Measurements from ENCODE around the gene CNN2.

The CNN2 gene

GRCh38 chr19:1085676-1086442 lies 59.5 kb downstream of the CNN2 start:
- Histone ChIP-seq H3K27ac (ENCODE audit: poor library complexity, severe bottlenecking) (no peak overlapping the region), H3K4me1 (ENCODE audit: insufficient read depth, poor library complexity, severe bottlenecking) (peaks cover 3% of the 10 kb centered on the region), H3K9me3 (ENCODE audit: severe bottlenecking) (no peaks in the 10 kb centered on the region), H3K27me3 (ENCODE audit: insufficient read depth, poor library complexity, severe bottlenecking) (no peaks in the 10 kb centered on the region), H3K4me3 (ENCODE audit: severe bottlenecking) (no peak overlapping the region), H3K36me3 (ENCODE audit: low read depth) (peaks cover 24% of the 10 kb centered on the region)
- DNase-seq (ENCODE audit: low spot score) (peak; percentile 48), ATAC-seq (ENCODE audit: low read depth) (no peak)
- no peak for TF ChIP-seq CTCF (IDR thresholded peaks at IDR 0.05; ENCODE audit: poor library complexity, severe bottlenecking)

GRCh38 chr19:1086613-1087012 lies 60.2 kb downstream of the CNN2 start:
- ATAC-seq (ENCODE audit: low read depth) = no peak
- Histone ChIP-seq H3K27me3 (ENCODE audit: insufficient read depth, poor library complexity, severe bottlenecking) (no peaks in the 10 kb centered on the region), H3K36me3 (ENCODE audit: low read depth) (peaks cover 29% of the 10 kb centered on the region), H3K4me3 (ENCODE audit: severe bottlenecking) (no peak overlapping the region), H3K9me3 (ENCODE audit: severe bottlenecking) (no peaks in the 10 kb centered on the region), H3K4me1 (ENCODE audit: insufficient read depth, poor library complexity, severe bottlenecking) (peaks cover 2% of the 10 kb centered on the region), H3K27ac (ENCODE audit: poor library complexity, severe bottlenecking) (no peak overlapping the region)
- TF ChIP-seq CTCF (IDR thresholded peaks at IDR 0.05; ENCODE audit: poor library complexity, severe bottlenecking) = no peak
- no peak for DNase-seq (ENCODE audit: low spot score)

- H3K27ac ChIP-seq (ENCODE audit: poor library complexity, severe bottlenecking) = no peak overlapping the region
- DNase-seq (ENCODE audit: low spot score) (no peak), ATAC-seq (ENCODE audit: low read depth) (no peak)
- H3K9me3 ChIP-seq (ENCODE audit: severe bottlenecking) = no peaks in the 10 kb centered on the region
- H3K4me1 ChIP-seq (ENCODE audit: insufficient read depth, poor library complexity, severe bottlenecking) = no peaks in the 10 kb centered on the region
- TF ChIP-seq CTCF (IDR thresholded peaks at IDR 0.05; ENCODE audit: poor library complexity, severe bottlenecking) = no peak
- no peaks in the 10 kb centered on the region for H3K27me3 ChIP-seq (ENCODE audit: insufficient read depth, poor library complexity, severe bottlenecking)
- H3K36me3 ChIP-seq (ENCODE audit: low read depth) = peaks cover 40% of the 10 kb centered on the region
- H3K4me3 ChIP-seq (ENCODE audit: severe bottlenecking) = no peak overlapping the region
Measured at GRCh38 chr19:1087813-1088415, 61.5 kb downstream of the CNN2 start.

GRCh38 chr19:1088416-1089010 lies 62.1 kb downstream of the CNN2 start:
- H3K9me3 ChIP-seq (ENCODE audit: severe bottlenecking) = no peaks in the 10 kb centered on the region
- H3K27ac ChIP-seq (ENCODE audit: poor library complexity, severe bottlenecking) = no peak overlapping the region
- H3K4me3 ChIP-seq (ENCODE audit: severe bottlenecking) = no peak overlapping the region
- no peak for TF ChIP-seq CTCF (IDR thresholded peaks at IDR 0.05; ENCODE audit: poor library complexity, severe bottlenecking)
- no peaks in the 10 kb centered on the region for H3K4me1 ChIP-seq (ENCODE audit: insufficient read depth, poor library complexity, severe bottlenecking)
- H3K36me3 ChIP-seq (ENCODE audit: low read depth) = peaks cover 43% of the 10 kb centered on the region
- no peaks in the 10 kb centered on the region for H3K27me3 ChIP-seq (ENCODE audit: insufficient read depth, poor library complexity, severe bottlenecking)
- DNase-seq (ENCODE audit: low spot score) (peak; percentile 45), ATAC-seq (ENCODE audit: low read depth) (no peak)

Data from RWPE2 (cell line).